Ascending aorta (tissue), 2 donors: ENCODE data around the gene HSBP1. TPM values are rescaled to one million over a fixed set of nuclear protein-coding genes. Genes with fewer than 3 reads are reported as not detected.
A peak's percentile ranks its signal among the peaks of the same experiment; 100 is the strongest.

Experiments
- DNase-seq, 2 donors: peaks; one replicate each; pipeline ENCODE4 v3.0.0-alpha.2; 2019; ENCODE audit warnings: low spot score in 2 of 2
- H3K27ac ChIP-seq, 2 donors: fragments of 200-600 bp; sonication (generic); one replicate each; pipeline ENCODE4 v1.5.1; 2016 to 2017; ENCODE audit warnings: mild to moderate bottlenecking in 1 of 2
- H3K27me3 ChIP-seq: fragments of 200-600 bp; sonication (generic); one replicate; pipeline ENCODE4 v1.5.1; 2017
- H3K36me3 ChIP-seq, 2 donors: fragments of 200-600 bp; sonication (generic); one replicate each; pipeline ENCODE4 v1.5.1; 2016
- H3K4me1 ChIP-seq, 2 donors: fragments of 200-600 bp; sonication (generic); one replicate each; pipeline ENCODE4 v1.5.1; 2016 to 2017; ENCODE audit warnings: mild to moderate bottlenecking in 1 of 2
- H3K4me3 ChIP-seq, 2 donors: fragments of 200-600 bp; sonication (generic); one replicate each; pipeline ENCODE4 v1.5.1; 2016 to 2017; ENCODE audit warnings: mild to moderate bottlenecking in 1 of 2
- H3K9me3 ChIP-seq, 2 donors: fragments of 200-600 bp; sonication (generic); one replicate each; pipeline ENCODE4 v1.5.1; 2016
- intact Hi-C: fragments of 100-400 bp; cut with DNase I; formaldehyde crosslinking; loops from one replicate; pipeline ENCODE4 v1.15.1; 2023
- total RNA-seq: library from RNA; depleted of rRNA; stranded (reverse); fragments of >200 nt; gene quantifications from one replicate; pipeline ENCODE4 v1.1.0, GENCODE V29; 2016
- TF ChIP-seq, protein P1 (sequence below), 3 experiments: fragments of 200-600 bp in 2 of 3; fragments of 450-650 bp in 1 of 3; sonication (generic) in 2 of 3; IDR thresholded peaks; one replicate each; pipeline ENCODE4 v1.5.1; 2016 to 2019; ENCODE audit warnings: antibody characterized with exemption in 3 of 3, mild to moderate bottlenecking in 1 of 3, moderate library complexity in 1 of 3

The HSBP1 gene
- total RNA-seq, 1 donor from 2014 or later = 13.5 TPM

DNA sequence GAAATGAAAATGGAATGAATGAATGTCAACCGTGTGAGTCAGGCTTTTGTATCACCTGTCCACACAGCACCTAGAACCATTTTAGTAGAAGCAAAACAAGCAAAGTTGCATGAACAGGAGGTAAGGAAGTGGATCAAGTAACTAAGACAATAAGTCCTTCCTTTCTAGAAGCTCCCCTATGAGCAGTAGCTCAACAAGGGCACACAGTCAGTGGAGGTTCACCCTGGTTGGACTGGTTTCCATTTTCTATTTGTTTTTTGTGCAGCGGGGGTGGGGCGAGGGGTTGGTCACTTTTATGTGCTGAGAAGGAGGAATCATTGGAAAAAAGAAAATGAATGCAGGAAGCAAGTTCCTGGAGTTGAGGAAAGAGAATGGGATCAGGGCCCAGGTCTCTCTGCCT lies 4.0 kb upstream of the HSBP1 start:
- TF ChIP-seq, protein P1, sequence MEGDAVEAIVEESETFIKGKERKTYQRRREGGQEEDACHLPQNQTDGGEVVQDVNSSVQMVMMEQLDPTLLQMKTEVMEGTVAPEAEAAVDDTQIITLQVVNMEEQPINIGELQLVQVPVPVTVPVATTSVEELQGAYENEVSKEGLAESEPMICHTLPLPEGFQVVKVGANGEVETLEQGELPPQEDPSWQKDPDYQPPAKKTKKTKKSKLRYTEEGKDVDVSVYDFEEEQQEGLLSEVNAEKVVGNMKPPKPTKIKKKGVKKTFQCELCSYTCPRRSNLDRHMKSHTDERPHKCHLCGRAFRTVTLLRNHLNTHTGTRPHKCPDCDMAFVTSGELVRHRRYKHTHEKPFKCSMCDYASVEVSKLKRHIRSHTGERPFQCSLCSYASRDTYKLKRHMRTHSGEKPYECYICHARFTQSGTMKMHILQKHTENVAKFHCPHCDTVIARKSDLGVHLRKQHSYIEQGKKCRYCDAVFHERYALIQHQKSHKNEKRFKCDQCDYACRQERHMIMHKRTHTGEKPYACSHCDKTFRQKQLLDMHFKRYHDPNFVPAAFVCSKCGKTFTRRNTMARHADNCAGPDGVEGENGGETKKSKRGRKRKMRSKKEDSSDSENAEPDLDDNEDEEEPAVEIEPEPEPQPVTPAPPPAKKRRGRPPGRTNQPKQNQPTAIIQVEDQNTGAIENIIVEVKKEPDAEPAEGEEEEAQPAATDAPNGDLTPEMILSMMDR (IDR thresholded peaks at IDR 0.05) = no peak
- no peak for DNase-seq
- H3K9me3 ChIP-seq = no peaks in the 10 kb centered on the region
- no peaks in the 10 kb centered on the region for H3K36me3 ChIP-seq
- no peak overlapping the region for H3K27ac ChIP-seq
- no peaks in the 10 kb centered on the region for H3K27me3 ChIP-seq
- H3K4me3 ChIP-seq = no peak overlapping the region
- intact Hi-C loops = no loop called here
- H3K4me1 ChIP-seq = peaks cover 5 to 8% of the 10 kb centered on the region in 2 donors

DNA sequence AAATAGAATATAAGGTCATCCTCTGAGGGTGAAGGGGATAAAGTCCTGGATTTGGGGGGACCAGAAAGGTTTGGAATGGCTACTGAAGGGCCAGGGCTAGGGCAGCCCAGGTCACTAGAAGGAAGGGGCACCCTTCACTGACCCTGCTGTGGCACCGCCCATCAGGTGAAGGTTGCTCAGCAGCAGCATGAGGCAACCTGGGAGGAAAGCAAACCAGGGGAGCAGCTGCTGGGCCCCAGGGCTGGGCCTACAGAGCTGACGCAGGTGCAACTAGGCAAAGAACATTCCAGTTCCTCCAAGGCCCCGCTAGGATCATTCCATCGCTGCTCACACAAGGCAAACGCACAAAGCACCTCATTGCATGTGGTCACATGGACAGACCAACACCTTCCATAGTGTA lies 3.4 kb upstream of the HSBP1 start:
- H3K36me3 ChIP-seq = no peaks in the 10 kb centered on the region
- DNase-seq = no peak
- H3K4me3 ChIP-seq = no peak overlapping the region
- no peak overlapping the region for H3K27ac ChIP-seq
- H3K4me1 ChIP-seq = peaks cover 6 to 14% of the 10 kb centered on the region in 2 donors
- TF ChIP-seq, protein P1 (IDR thresholded peaks at IDR 0.05) = no peak
- H3K9me3 ChIP-seq = no peaks in the 10 kb centered on the region
- H3K27me3 ChIP-seq = no peaks in the 10 kb centered on the region
- intact Hi-C loops = no loop called here

DNA sequence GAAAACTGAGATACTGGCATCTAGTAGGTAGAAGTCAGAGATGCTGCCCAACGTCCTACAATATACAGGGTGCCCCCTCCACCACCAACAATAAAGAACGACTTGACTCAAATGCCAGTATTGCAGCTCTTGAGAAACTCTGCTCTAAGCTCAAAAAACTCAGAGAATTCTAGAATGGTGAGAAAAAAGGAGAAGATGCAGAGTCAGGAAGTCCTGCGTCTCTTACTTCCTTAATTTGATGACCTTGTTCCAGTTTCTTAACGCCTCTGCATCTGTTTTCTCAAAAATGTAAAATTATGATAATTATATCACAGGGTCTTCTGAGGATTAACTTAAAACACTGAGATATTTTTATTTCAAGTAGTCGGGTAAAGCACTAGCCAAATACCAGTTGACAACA lies 1.7 kb upstream of the HSBP1 start:
- Histone ChIP-seq H3K9me3 (no peaks in the 10 kb centered on the region), H3K4me1 (peaks cover 10 to 29% of the 10 kb centered on the region in 2 donors), H3K27me3 (no peaks in the 10 kb centered on the region), H3K4me3 (no peak overlapping the region), H3K36me3 (peaks cover 0 to 11% of the 10 kb centered on the region in 2 donors), H3K27ac (no peak overlapping the region)
- intact Hi-C loops = loop anchor here (5.0 kb wide), 2 partner anchors 91 to 119 kb away; partner anchors contain the start of gene MLYCD
- DNase-seq = no peak
- TF ChIP-seq, protein P1 (IDR thresholded peaks at IDR 0.05) = no peak

DNA sequence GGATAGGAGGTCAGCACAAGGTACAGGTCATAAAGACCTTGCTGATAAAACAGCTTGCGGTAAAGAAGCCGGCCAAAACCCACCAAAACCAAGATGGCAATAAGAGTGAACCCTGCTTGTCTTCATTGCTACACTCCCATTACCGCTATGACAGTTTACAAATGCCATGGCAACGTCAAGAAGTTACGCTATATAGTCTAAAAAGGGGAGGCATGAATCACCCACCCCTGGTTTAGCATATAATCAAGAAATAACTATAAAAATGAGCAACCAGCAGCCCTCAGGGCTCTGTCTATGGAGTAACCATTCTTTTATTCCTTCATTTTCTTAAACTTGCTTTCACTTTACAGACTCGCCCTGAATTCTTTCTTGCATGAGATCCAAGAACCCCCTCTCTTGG lies 1.0 kb upstream of the HSBP1 start:
- no peaks in the 10 kb centered on the region for H3K9me3 ChIP-seq
- peak overlapping the region; percentile 61 to 66 for H3K27ac ChIP-seq
- intact Hi-C loops = loop anchor here (1.0 to 5.0 kb wide), 3 partner anchors 91 to 119 kb away; partner anchors contain the start of gene MLYCD
- H3K4me3 ChIP-seq = no peak overlapping the region
- peaks cover 10 to 32% of the 10 kb centered on the region in 2 donors for H3K4me1 ChIP-seq
- DNase-seq = no peak
- H3K27me3 ChIP-seq = no peaks in the 10 kb centered on the region
- H3K36me3 ChIP-seq = peaks cover 0 to 11% of the 10 kb centered on the region in 2 donors
- TF ChIP-seq, protein P1 (IDR thresholded peaks at IDR 0.05) = no peak

DNA sequence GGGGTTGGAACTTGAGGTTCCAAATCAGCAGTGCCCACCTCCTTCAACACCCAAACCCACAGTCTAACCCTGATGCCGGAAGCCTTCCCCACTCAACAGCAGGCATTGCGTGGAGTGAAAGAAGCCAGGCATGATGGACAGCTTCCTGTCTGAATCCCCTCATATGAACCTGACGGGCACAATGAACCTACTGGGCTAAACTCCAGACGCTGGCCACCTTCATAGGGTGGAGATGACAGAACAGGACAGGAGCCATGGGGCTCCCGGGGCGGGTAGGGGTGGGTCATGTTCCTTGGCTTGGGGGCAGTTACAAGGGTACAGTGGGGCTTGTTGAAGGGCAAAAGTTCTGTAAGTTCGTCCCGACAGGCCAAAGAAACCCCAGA lies 460 bp upstream of the HSBP1 start:
- intact Hi-C loops = loop anchor here (1.0 to 5.0 kb wide), 3 partner anchors 90 to 120 kb away; partner anchors contain the start of gene MLYCD
- Histone ChIP-seq H3K27ac (peak overlapping the region; percentile 61 to 66), H3K4me1 (peaks cover 10 to 32% of the 10 kb centered on the region in 2 donors), H3K9me3 (no peaks in the 10 kb centered on the region), H3K4me3 (peak overlapping the region; percentile 82 to 83), H3K36me3 (peaks cover 0 to 16% of the 10 kb centered on the region in 2 donors), H3K27me3 (no peaks in the 10 kb centered on the region)
- TF ChIP-seq, protein P1 (IDR thresholded peaks at IDR 0.05) = no peak
- DNase-seq = no peak
